Ovary (tissue), 9 donors: ENCODE data around the gene PRSS1. TPM values are rescaled to one million over a fixed set of nuclear protein-coding genes. Genes with fewer than 3 reads are reported as not detected.
"Not testable (repeated sequence)": the region's sequence is repeated elsewhere in the genome, so short reads cannot be mapped to it uniquely, and the experiment has no call there.

Source experiments
- DNase-seq, 5 donors: peaks; one replicate each; pipeline ENCODE4 v3.0.0-alpha.2; 2019 to 2020
- H3K27ac ChIP-seq, 2 donors: fragments of 200-600 bp; one replicate each; pipeline versions ENCODE4 v1.5.1 to v1.8.0; 2019 to 2022
- H3K27me3 ChIP-seq: fragments of 200-600 bp; one replicate; pipeline ENCODE4 v1.8.0; 2022
- H3K36me3 ChIP-seq: fragments of 200-600 bp; sonication (generic); one replicate; pipeline ENCODE4 v1.5.1; 2019
- H3K4me1 ChIP-seq: one replicate; pipeline ENCODE4 v1.8.1; 2013; ENCODE audit warnings: mild to moderate bottlenecking, moderate library complexity; ENCODE audit not compliant: insufficient read depth
- H3K4me3 ChIP-seq: fragments of 200-600 bp; sonication (generic); one replicate; pipeline ENCODE4 v1.5.1; 2017
- H3K9me3 ChIP-seq, 2 donors: fragments of 200-600 bp in 1 of 2; sonication (generic) in 1 of 2; one replicate each; pipeline versions ENCODE4 v1.5.1 to v1.8.1; 2013 to 2019; ENCODE audit warnings: mild to moderate bottlenecking in 1 of 2, moderate library complexity in 1 of 2
- EP300 ChIP-seq: sonication (generic); formaldehyde crosslinking; IDR thresholded peaks from one replicate; pipeline ENCODE4 v1.6.1; 2017; ENCODE audit warnings: antibody characterized with exemption
- POLR2A ChIP-seq: fragments of 450-650 bp; IDR thresholded peaks from one replicate; pipeline ENCODE4 v1.6.1; 2017; ENCODE audit warnings: antibody characterized with exemption, mild to moderate bottlenecking, moderate library complexity
- whole genome bisulfite sequencing, 3 donors: extraction: QIAGEN DNeasy Blood & Tissue Kit in 1 of 3; methylation state at CpG; one replicate each; pipeline versions ENCODE4 v1.1.5 to v1.1.7; 2013 to 2017; 5-methylcytosine and 5-hydroxymethylcytosine counted together
- intact Hi-C, 4 donors: fragments of 100-400 bp; cut with DNase I; formaldehyde crosslinking; loops; one replicate each; pipeline versions ENCODE4 v1.11.0 to v1.15.1; 2022 to 2023
- polyA plus RNA-seq, 2 donors: library from polyadenylated mRNA; stranded (reverse); fragments of 200-250 nt in 1 of 2; fragments of 350-450 nt in 1 of 2; fragmentation: Illumina TruSeq in 1 of 2; extraction: RNeasy Lipid Tissue Mini Kit (QIAGEN cat#74804) in 1 of 2; gene quantifications; one replicate each; pipeline ENCODE4 v1.2.3, GENCODE V29; 2013 to 2014
- total RNA-seq, 7 donors: library from RNA; depleted of rRNA in 2 of 7; stranded (reverse); fragments of >200 nt in 2 of 7; fragmentation: NEBNext Ultra II Directional in 3 of 7; extraction: Animal tissue kit (Norgen Biotek cat#: 25700) in 3 of 7; gene quantifications; one replicate each; pipeline versions ENCODE4 v1.1.0 to v1.2.4, GENCODE V29; 2016 to 2023
- TF ChIP-seq, protein P1 (sequence below), 3 donors: fragments of 450-650 bp in 2 of 3; fragments of 200-600 bp in 1 of 3; IDR thresholded peaks; one replicate each; pipeline versions ENCODE4 v1.5.1 to v1.8.0; 2016 to 2022; ENCODE audit warnings: antibody characterized with exemption in 3 of 3, mild to moderate bottlenecking in 1 of 3
- donor health status: DM: no; HTN: no; CAD: no; lungs with moderate emphysema.
- donor health status: DM: no; HTN: no; CAD: no.
- donor health status: Bipolar disorder and iron deficiency.
- donor health status: DM: yes; HTN: yes; CAD: no.
- donor health status: DM: no; HTN: no; CAD: no.
- donor health status: DM: yes; HTN: yes; CAD: no.

The PRSS1 gene
- total and polyA plus RNA-seq, 9 donors = 0.15 to 35.0 (median 2.6) TPM; not detected in 4

DNA sequence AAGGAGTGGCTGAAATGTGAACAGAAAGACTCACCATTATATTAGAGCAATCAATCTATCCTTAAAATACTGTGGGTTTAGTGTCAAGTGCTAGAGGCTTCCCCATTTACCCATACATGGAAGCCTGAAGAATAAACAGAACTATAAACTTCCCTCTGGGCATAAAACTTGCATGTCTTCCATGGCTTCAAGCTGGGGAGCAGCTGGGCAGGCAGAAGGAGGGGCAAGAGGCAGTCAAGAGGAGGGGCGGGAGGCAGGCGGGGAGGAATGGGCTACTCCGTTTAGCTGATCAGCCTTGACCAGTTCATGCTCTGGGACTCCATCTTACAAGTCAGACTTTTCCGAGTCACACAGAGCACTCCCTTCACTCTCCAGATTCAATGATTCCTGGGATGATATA is 3.5 kb upstream of the PRSS1 start:
- no peak for DNase-seq
- Histone ChIP-seq H3K36me3 (no peaks in the 10 kb centered on the region), H3K4me1 (peaks cover 1% of the 10 kb centered on the region), H3K27me3 (no peaks in the 10 kb centered on the region), H3K9me3 (no peaks in the 10 kb centered on the region), H3K27ac (no peak overlapping the region), H3K4me3 (no peak overlapping the region)
- 77 to 80% (median 80%) methylated on average over 4 of the region's 4 CpGs for WGBS, 3 donors
- intact Hi-C loops = no loop called here
- TF ChIP-seq POLR2A = no peak
- TF ChIP-seq EP300 = no peak
- TF ChIP-seq, protein P1, sequence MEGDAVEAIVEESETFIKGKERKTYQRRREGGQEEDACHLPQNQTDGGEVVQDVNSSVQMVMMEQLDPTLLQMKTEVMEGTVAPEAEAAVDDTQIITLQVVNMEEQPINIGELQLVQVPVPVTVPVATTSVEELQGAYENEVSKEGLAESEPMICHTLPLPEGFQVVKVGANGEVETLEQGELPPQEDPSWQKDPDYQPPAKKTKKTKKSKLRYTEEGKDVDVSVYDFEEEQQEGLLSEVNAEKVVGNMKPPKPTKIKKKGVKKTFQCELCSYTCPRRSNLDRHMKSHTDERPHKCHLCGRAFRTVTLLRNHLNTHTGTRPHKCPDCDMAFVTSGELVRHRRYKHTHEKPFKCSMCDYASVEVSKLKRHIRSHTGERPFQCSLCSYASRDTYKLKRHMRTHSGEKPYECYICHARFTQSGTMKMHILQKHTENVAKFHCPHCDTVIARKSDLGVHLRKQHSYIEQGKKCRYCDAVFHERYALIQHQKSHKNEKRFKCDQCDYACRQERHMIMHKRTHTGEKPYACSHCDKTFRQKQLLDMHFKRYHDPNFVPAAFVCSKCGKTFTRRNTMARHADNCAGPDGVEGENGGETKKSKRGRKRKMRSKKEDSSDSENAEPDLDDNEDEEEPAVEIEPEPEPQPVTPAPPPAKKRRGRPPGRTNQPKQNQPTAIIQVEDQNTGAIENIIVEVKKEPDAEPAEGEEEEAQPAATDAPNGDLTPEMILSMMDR (IDR thresholded peaks at IDR 0.05) = no peak

DNA sequence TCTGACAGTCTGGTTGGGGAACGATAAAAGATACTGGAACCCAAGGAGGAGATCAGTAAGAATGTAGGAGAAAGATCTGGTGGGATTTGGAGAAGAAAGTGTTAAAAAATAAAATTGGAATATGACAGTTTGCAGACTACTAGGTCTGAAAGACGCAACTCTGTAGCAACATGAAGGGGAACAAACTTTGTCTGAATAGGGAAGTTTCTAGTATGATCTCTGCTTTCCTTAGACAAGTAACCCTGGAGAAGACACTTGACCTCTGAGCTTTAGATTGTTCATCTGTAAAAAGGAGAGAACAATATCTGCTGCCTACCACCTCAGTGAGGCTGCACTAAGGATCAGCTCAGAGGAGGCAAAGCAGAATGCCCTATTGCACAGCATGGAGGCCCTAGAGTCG is 3.0 kb upstream of the PRSS1 start:
- Histone ChIP-seq H3K4me1 (peaks cover 1% of the 10 kb centered on the region), H3K4me3 (no peak overlapping the region), H3K9me3 (no peaks in the 10 kb centered on the region), H3K27ac (no peak overlapping the region), H3K27me3 (no peaks in the 10 kb centered on the region), H3K36me3 (no peaks in the 10 kb centered on the region)
- DNase-seq = no peak
- TF ChIP-seq POLR2A (no peak), EP300 (no peak)
- TF ChIP-seq, protein P1 (IDR thresholded peaks at IDR 0.05) = no peak
- intact Hi-C loops = no loop called here
- 88 to 94% (median 91%) methylated on average over 3 of the region's 3 CpGs for WGBS, 3 donors

DNA sequence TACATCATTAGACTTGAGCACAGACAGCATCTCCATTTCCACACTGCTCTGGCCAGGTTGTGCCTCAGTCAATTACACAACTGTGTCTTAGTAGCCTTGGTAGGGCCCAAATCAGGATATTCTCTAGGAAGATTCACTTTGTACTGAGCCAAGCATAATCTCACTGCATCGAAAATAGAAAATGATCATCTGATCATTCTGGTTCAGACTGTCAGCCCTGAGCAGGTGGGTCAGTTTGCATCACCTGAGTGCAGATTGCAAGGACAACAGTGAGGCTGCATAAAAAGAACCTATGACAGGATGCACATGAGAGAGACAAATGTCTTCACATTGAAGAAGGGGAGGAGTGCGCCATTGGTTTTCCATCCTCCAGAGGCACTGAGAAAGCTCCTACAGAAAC is 862 bp upstream of the PRSS1 start:
- H3K27me3 ChIP-seq, H3K4me3 ChIP-seq, H3K27ac ChIP-seq, H3K4me1 ChIP-seq, H3K36me3 ChIP-seq, H3K9me3 ChIP-seq, DNase-seq, intact Hi-C loops: not testable (repeated sequence)
- WGBS, 3 donors = 85 to 95% (median 94%) methylated on average over 2 of the region's 2 CpGs

DNA sequence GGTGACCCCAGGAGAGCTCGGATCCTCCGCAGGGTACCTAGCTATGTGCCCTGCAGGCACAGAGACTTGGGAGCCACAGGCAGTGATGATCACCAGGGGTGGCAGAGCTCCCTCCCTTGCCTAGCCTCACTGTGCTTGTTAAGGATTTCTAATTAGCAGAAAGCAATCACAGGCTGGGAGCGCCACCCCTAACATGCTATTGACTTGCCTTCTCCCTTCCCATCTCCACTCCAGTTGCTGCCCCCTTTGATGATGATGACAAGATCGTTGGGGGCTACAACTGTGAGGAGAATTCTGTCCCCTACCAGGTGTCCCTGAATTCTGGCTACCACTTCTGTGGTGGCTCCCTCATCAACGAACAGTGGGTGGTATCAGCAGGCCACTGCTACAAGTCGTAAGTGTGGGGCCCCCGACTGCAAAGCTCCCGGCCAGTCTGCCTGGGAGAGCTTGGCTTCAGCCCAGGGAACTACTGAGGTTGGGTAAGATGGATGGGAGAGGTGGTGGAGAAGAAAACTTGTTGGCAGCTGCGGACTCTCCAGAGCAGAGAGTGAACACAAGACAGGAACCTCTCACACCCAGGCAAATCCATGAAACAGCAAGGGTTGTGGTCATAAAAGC is 1.2 kb downstream of the PRSS1 start:
- no peak for DNase-seq

DNA sequence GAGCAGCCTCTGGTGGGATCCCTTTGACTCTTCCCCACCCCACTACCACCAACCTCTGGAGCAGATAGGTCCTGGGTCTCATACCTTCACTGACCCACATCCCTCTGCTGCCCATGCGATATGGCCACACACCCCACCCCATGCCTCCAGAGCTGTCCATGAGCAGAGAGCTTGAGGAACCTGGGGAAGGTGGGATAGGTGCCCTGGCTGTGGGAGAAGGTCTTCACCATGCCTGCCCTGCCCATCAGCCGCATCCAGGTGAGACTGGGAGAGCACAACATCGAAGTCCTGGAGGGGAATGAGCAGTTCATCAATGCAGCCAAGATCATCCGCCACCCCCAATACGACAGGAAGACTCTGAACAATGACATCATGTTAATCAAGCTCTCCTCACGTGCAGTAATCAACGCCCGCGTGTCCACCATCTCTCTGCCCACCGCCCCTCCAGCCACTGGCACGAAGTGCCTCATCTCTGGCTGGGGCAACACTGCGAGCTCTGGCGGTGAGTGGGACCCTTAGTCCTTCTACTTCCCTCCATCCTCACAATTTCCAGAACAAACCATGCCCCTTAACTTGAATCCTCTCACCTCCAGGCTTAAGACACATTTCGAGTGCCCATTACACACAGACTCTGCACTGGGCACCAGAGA is 2.4 kb downstream of the PRSS1 start:
- H3K27ac ChIP-seq, H3K9me3 ChIP-seq, intact Hi-C loops, H3K27me3 ChIP-seq, H3K4me3 ChIP-seq, H3K36me3 ChIP-seq, DNase-seq, H3K4me1 ChIP-seq: not testable (repeated sequence)
- WGBS, 3 donors = 92 to 97% (median 96%) methylated on average over 14 of the region's 14 CpGs

More for the DNA sequence above, 1.2 kb downstream of the PRSS1 start:
- Histone ChIP-seq H3K36me3 (no peaks in the 10 kb centered on the region), H3K4me1 (no peaks in the 10 kb centered on the region), H3K27me3 (no peaks in the 10 kb centered on the region), H3K4me3 (no peak overlapping the region), H3K9me3 (no peaks in the 10 kb centered on the region), H3K27ac (no peak overlapping the region)
- 73 to 90% (median 78%) methylated on average over 9 of the region's 9 CpGs for WGBS, 3 donors
- intact Hi-C loops = no loop called here
- TF ChIP-seq POLR2A (no peak), EP300 (no peak)
- TF ChIP-seq, protein P1 (IDR thresholded peaks at IDR 0.05) = no peak
